GM12865 (cell line): ENCODE results near the gene TAF7.
"Not testable (repeated sequence)": the region's sequence is repeated elsewhere in the genome, so short reads cannot be mapped to it uniquely, and the experiment has no call there.

Source experiments
- DNase-seq: peaks from one replicate; pipeline ENCODE4 v3.0.0; 2010; ENCODE audit warnings: low read depth
- H3K4me3 ChIP-seq: 2 replicates; pipeline ENCODE4 v1.5.1; 2011; ENCODE audit warnings: mild to moderate bottlenecking, low read depth, low read length, control low read depth
- TF ChIP-seq, protein P1 (sequence below): IDR thresholded peaks from 2 replicates; pipeline ENCODE4 v1.5.1; 2011; ENCODE audit warnings: low read length, control low read depth, low read depth, inconsistent platforms; ENCODE audit not compliant: insufficient read depth; ENCODE audit errors: missing control alignments

Gene TAF7

DNA sequence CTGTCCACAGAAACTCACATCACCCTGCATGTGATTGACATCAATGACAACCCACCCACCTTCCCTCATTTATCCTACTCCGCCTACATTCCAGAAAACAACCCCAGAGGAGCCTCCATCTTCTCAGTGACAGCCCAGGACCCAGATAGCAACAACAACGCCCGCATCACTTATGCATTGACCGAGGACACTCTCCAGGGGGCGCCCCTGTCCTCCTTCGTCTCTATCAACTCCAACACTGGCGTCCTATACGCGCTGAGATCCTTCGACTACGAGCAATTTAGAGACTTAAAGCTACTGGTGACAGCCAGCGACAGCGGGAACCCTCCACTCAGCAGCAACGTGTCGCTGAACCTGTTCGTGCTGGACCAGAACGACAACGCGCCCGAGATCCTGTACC is 24.7 kb upstream of the TAF7 start:
- TF ChIP-seq, protein P1, sequence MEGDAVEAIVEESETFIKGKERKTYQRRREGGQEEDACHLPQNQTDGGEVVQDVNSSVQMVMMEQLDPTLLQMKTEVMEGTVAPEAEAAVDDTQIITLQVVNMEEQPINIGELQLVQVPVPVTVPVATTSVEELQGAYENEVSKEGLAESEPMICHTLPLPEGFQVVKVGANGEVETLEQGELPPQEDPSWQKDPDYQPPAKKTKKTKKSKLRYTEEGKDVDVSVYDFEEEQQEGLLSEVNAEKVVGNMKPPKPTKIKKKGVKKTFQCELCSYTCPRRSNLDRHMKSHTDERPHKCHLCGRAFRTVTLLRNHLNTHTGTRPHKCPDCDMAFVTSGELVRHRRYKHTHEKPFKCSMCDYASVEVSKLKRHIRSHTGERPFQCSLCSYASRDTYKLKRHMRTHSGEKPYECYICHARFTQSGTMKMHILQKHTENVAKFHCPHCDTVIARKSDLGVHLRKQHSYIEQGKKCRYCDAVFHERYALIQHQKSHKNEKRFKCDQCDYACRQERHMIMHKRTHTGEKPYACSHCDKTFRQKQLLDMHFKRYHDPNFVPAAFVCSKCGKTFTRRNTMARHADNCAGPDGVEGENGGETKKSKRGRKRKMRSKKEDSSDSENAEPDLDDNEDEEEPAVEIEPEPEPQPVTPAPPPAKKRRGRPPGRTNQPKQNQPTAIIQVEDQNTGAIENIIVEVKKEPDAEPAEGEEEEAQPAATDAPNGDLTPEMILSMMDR: no peak
- no peak overlapping the region for H3K4me3 ChIP-seq
- no peak for DNase-seq

DNA sequence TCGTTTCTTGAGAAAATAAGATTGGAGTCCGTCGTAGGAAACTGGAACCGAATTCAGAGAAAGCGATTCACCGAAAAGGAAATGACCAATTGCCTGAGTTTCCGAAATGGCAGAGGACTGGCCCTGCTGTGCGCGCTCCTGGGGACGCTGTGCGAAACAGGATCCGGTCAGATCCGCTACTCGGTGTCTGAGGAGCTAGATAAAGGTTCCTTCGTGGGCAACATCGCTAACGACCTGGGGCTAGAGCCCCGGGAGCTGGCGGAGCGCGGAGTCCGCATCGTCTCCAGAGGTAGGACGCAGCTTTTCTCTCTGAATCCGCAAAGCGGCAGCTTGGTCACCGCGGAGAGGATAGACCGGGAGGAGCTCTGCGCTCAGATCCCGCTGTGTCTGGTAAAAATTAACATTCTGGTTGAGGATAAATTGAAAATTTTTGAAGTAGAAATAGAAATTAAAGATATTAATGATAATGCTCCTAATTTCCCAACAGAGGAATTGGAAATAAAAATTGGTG is 23.4 kb upstream of the TAF7 start:
- TF ChIP-seq, protein P1: no peak
- H3K4me3 ChIP-seq: no peak overlapping the region
- no peak for DNase-seq

DNA sequence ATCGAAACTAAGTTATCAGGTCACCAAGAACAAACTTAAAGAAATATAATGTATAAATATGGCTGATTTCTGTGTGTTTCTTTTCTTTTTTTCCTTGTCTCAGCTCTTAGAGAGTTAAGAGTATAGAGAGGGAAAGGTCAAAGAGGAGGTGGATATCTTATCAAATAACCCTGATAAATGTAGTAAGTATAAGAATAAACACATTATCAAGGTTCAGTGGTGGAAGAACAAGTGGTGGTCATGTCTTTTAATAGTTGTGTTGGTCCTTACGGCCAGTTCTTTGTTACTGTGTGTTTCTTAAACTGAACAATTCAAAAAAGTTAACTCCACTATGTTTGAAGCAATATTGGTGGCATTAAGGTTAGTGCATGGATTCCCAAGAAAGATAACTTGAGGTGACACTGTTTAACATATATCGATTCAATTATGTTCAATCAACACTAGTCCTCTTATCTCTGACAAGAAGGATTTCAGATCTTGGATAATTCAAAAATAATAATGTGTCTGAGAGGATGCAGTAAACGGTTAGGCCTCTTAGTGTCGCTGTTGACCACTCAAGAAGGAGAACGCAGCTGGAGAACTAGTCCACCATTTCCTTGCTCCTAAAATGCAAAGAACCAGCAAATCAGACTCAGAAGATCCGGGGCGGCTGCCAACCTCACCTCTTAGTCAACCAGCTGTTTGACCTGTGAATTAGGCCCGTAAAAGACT is 22.8 kb upstream of the TAF7 start, which contains the start of gene PCDHGA3:
TSS of gene PCDHGA3 (plus strand) at position 588 of the 711 bp plus-strand sequence. CDS start 205 bp downstream, outside the sequence.
- TF ChIP-seq, protein P1: no peak
- H3K4me3 ChIP-seq: no peak within 1 kb of the TSS
- peak; percentile 21 for DNase-seq

DNA sequence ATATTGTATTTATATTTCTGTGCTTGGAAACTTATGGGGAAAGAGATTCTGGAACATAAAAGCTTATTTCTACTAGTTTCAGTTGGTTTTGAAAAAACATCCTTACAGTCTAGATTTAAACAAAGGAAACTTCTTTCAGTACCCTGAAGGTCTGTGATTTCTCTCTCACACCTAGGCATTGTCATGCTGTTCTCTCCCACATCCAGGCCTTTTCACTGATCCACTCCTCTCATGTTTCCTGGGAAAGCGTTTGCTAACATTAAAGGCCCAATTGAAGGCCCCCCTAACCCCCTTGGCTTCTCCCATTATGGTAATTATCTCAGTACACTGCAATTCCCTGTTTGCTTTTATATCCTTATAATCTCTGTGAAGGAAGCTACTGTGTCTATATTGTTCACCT is 22.2 kb upstream of the TAF7 start:
- no peak overlapping the region for H3K4me3 ChIP-seq
- DNase-seq: no peak
- TF ChIP-seq, protein P1: no peak

DNA sequence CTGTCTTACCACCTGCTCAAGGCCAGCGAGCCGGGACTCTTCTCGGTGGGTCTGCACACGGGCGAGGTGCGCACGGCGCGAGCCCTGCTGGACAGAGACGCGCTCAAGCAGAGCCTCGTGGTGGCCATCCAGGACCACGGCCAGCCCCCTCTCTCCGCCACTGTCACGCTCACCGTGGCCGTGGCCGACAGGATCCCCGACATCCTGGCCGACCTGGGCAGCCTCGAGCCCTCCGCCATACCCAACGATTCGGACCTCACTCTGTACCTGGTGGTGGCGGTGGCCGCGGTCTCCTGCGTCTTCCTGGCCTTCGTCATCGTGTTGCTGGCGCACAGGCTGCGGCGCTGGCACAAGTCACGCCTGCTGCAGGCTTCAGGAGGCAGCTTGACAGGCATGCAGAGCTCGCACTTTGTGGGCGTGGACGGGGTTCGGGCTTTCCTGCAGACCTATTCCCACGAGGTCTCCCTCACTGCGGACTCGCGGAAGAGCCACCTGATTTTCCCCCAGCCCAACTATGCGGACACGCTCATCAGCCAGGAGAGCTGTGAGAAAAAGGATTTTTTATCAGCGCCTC is 20.3 kb upstream of the TAF7 start:
- not testable (repeated sequence) for DNase-seq, H3K4me3 ChIP-seq

DNA sequence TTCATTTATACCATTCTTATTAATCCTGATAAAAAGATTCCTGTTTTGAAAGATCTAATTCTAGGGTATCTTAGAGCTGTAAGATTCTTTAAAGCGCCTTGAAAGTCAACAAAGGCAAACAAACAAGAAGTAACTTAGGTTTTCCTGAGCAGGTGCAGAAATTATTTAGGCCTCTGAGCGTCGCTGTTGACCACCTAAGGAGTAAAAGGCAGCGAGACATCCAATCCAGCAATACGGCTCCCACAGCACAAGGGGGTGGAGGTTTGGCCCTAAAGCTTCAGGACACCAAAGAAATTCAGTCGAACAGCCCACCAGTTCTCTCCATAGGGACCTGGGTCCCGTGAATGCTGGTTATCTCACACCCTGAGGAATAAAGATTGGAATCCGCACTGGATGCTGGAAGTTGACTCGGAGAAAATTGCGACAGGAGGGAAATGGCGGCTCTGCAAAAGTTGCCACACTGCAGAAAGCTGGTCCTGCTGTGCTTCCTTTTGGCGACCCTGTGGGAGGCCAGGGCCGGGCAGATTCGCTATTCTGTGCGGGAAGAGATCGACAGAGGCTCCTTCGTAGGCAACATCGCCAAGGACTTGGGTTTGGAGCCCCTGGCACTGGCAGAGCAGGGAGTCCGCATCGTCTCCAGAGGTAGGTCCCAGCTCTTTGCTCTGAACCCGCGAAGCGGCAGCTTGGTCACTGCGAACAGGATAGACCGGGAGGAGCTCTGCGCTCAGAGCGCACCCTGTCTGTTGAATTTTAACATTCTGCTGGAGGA is 18.1 kb upstream of the TAF7 start, which contains the start of gene PCDHGA2:
TSS of gene PCDHGA2 (plus strand) at position 223 of the 769 bp plus-strand sequence.
- no peak within 1 kb of the TSS for H3K4me3 ChIP-seq
- TF ChIP-seq, protein P1: peak; percentile 23
- peak; percentile 53 for DNase-seq

DNA sequence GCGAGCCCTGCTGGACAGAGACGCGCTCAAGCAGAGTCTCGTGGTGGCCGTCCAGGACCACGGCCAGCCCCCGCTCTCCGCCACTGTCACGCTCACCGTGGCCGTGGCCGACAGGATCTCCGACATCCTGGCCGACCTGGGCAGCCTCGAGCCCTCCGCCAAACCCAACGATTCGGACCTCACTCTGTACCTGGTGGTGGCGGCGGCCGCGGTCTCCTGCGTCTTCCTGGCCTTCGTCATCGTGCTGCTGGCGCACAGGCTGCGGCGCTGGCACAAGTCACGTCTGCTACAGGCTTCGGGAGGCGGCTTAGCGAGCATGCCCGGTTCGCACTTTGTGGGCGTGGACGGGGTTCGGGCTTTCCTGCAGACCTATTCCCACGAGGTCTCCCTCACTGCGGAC is 12.0 kb upstream of the TAF7 start:
- not testable (repeated sequence) for H3K4me3 ChIP-seq, DNase-seq
